HEK293 (cell line): ENCODE results near the gene CC2D1A.

ENCODE experiments used
- BCL11A ChIP-seq: fragments of 450-650 bp; formaldehyde crosslinking; IDR thresholded peaks from 2 replicates; pipeline ENCODE4 v1.5.1; 2016; ENCODE audit warnings: low read depth, missing biosample characterization, missing genetic modification characterization
- CTCF ChIP-seq: fragments of 450-650 bp; formaldehyde crosslinking; IDR thresholded peaks from 2 replicates; pipeline ENCODE4 v1.5.1; 2016; ENCODE audit warnings: missing biosample characterization, missing genetic modification characterization
- GFI1B ChIP-seq: fragments of 450-650 bp; formaldehyde crosslinking; IDR thresholded peaks from 2 replicates; pipeline ENCODE4 v1.5.1; 2016; ENCODE audit warnings: missing biosample characterization, missing genetic modification characterization
- OSR2 ChIP-seq: fragments of 450-650 bp; formaldehyde crosslinking; IDR thresholded peaks from 2 replicates; pipeline ENCODE4 v1.5.1; 2016; ENCODE audit warnings: missing biosample characterization, missing genetic modification characterization
- PRDM2 ChIP-seq: fragments of 450-650 bp; formaldehyde crosslinking; IDR thresholded peaks from 2 replicates; pipeline ENCODE4 v1.5.1; 2016; ENCODE audit warnings: missing biosample characterization, missing genetic modification characterization, borderline replicate concordance
- SP2 ChIP-seq: fragments of 450-650 bp; formaldehyde crosslinking; IDR thresholded peaks from 2 replicates; pipeline ENCODE4 v1.5.1; 2016; ENCODE audit warnings: missing biosample characterization, missing genetic modification characterization
- ZBTB10 ChIP-seq: fragments of 450-650 bp; formaldehyde crosslinking; IDR thresholded peaks from 2 replicates; pipeline ENCODE4 v1.5.1; 2016; ENCODE audit warnings: missing biosample characterization, missing genetic modification characterization
- ZBTB11 ChIP-seq: fragments of 450-650 bp; formaldehyde crosslinking; conservative IDR thresholded peaks from 2 replicates; pipeline ENCODE4 v1.5.1; 2016; ENCODE audit warnings: low read depth, missing biosample characterization, missing genetic modification characterization
- ZBTB26 ChIP-seq: fragments of 450-650 bp; formaldehyde crosslinking; optimal IDR thresholded peaks from 2 replicates; pipeline ENCODE3; 2016; ENCODE audit warnings: missing biosample characterization, mild to moderate bottlenecking, missing genetic modification characterization
- ZNF239 ChIP-seq: fragments of 450-650 bp; formaldehyde crosslinking; IDR thresholded peaks from 2 replicates; pipeline ENCODE4 v1.5.1; 2016; ENCODE audit warnings: missing biosample characterization, missing genetic modification characterization
- ZNF274 ChIP-seq, 2 experiments: fragments of 200-500 bp in 1 of 2; fragments of 450-650 bp in 1 of 2; sonication (Bioruptor generic) in 1 of 2; formaldehyde crosslinking in 1 of 2; IDR thresholded peaks; 2 replicates each; pipeline versions ENCODE4 v1.5.1 to v1.6.1; 2014 to 2016; ENCODE audit warnings: borderline replicate concordance in 1 of 2, inconsistent platforms in 1 of 2, low read length in 1 of 2, missing biosample characterization in 1 of 2, missing genetic modification characterization in 1 of 2
- ZNF530 ChIP-seq: fragments of 450-650 bp; formaldehyde crosslinking; IDR thresholded peaks from 2 replicates; pipeline ENCODE4 v1.5.1; 2016; ENCODE audit warnings: low read depth, missing biosample characterization, missing genetic modification characterization
- ZNF629 ChIP-seq: fragments of 450-650 bp; formaldehyde crosslinking; IDR thresholded peaks from 2 replicates; pipeline ENCODE4 v1.5.1; 2017; ENCODE audit warnings: missing biosample characterization, missing genetic modification characterization

GRCh38 chr19:13932149-13932637 is 26.2 kb downstream of the CC2D1A start:
- no peak for TF ChIP-seq ZNF530
- no peak for TF ChIP-seq CTCF (tag by site-specific recombination)
- TF ChIP-seq SP2 (tag by site-specific recombination): no peak
- TF ChIP-seq ZBTB11 (tag by site-specific recombination): no peak
- no peak for TF ChIP-seq ZNF239 (tag by site-specific recombination)
- TF ChIP-seq BCL11A (tag by site-specific recombination): no peak
- no peak for TF ChIP-seq ZBTB10 (tag by site-specific recombination)
- TF ChIP-seq PRDM2 (tag by site-specific recombination): no peak
- no peak for TF ChIP-seq ZNF274 (IDR thresholded peaks at IDR 0.05; ENCODE audit: low read length)
- TF ChIP-seq ZNF274 (tag by site-specific recombination; IDR thresholded peaks at IDR 0.05; ENCODE audit: borderline replicate concordance): no peak
- TF ChIP-seq ZBTB26 (tag by site-specific recombination): no peak
- no peak for TF ChIP-seq OSR2 (tag by site-specific recombination)
- no peak for TF ChIP-seq ZNF629 (tag by site-specific recombination)
- no peak for TF ChIP-seq GFI1B (tag by site-specific recombination)
